Right lung (tissue), 10 donors: ENCODE measurements around the gene TSPY3. TPM values are rescaled to one million over a fixed set of nuclear protein-coding genes. Genes with fewer than 3 reads are reported as not detected.
"Not testable (repeated sequence)": the region's sequence is repeated elsewhere in the genome, so short reads cannot be mapped to it uniquely, and the experiment has no call there.

Source experiments
- DNase-seq, 2 donors: peaks; one replicate each; pipeline ENCODE4 v3.0.0-alpha.2; 2013
- long read RNA-seq, 8 donors: transcript quantifications; one replicate each; lab custom pipeline, GENCODE V29; 2026
- polyA plus RNA-seq, 5 donors: library from polyadenylated mRNA; unstranded; fragments of 120-200 nt; gene quantifications; one replicate each; pipeline versions ENCODE4 v1.2.1 to v1.2.3, GENCODE V29; 2013; ENCODE audit warnings: inconsistent platforms in 1 of 5, low replicate concordance in 1 of 5; ENCODE audit not compliant: insufficient read length in 5 of 5, insufficient read depth in 1 of 5

The TSPY3 gene
- not detected for polyA plus RNA-seq
- long read RNA-seq, donor 1: 0 reads
- long read RNA-seq, donor 2: 0 reads
- long read RNA-seq, donor 3: 0 reads
- long read RNA-seq, donor 4: 0 reads
- long read RNA-seq, donor 5: 0 reads
- long read RNA-seq, donor 6: 0 reads
- long read RNA-seq, donor 7: 0 reads
- long read RNA-seq, donor 8: 0 reads

- DNase-seq: not testable (repeated sequence)
These were observed at the start of gene TSPY3 for GRCh38 chrY:9398121-9398520. TSS of gene TSPY3 (plus strand) at chrY:9398421. CDS start at chrY:9398467, 46 bp downstream.

GRCh38 chrY:9357497-9357896 lies 40.7 kb upstream of the TSPY3 start, which contains the start of gene TSPY8:
TSS of gene TSPY8 (plus strand) at chrY:9357797. CDS start at chrY:9357843, 46 bp downstream.
- not testable (repeated sequence) for DNase-seq

GRCh38 chrY:9396527-9396926 lies 1.7 kb upstream of the TSPY3 start:
- DNase-seq: not testable (repeated sequence)

Other genes starting within 250 kb of the TSPY3 start
- gene TSPY4, start 61.0 kb upstream of the TSPY3 start, polyA plus RNA-seq: not detected
- not detected for gene TSPY8, start 40.6 kb upstream of the TSPY3 start, polyA plus RNA-seq
- not detected for gene TSPY1, start 68.5 kb downstream of the TSPY3 start, polyA plus RNA-seq
- gene TSPY9, start 88.8 kb downstream of the TSPY3 start, polyA plus RNA-seq: not detected
- not detected for gene TSPY10, start 129.5 kb downstream of the TSPY3 start, polyA plus RNA-seq